Measurements from ENCODE around the gene UPF3A.
"Not testable (repeated sequence)": the region's sequence is repeated elsewhere in the genome, so short reads cannot be mapped to it uniquely, and the experiment has no call there.

Gene UPF3A

GRCh38 chr13:114264313-114264712 lies 17.1 kb upstream of the UPF3A start:
- H3K9ac ChIP-seq (ENCODE audit: low read depth, low read length); H3K4me1 ChIP-seq (ENCODE audit: control insufficient read depth, insufficient read depth, low read length); H3K9me3 ChIP-seq (ENCODE audit: control insufficient read depth, insufficient read depth, low read length); H3K27me3 ChIP-seq (ENCODE audit: control insufficient read depth, insufficient read depth, low read length); H3K27ac ChIP-seq (ENCODE audit: low read depth, low read length); H3K4me3 ChIP-seq (ENCODE audit: low read depth, low read length): not testable (repeated sequence)
- peaks cover 99% of the 10 kb centered on the region for H3K36me3 ChIP-seq (ENCODE audit: control insufficient read depth, insufficient read depth, low read length)

- H3K27me3 ChIP-seq (ENCODE audit: control insufficient read depth, insufficient read depth, low read length), result no peaks in the 10 kb centered on the region
- H3K9ac ChIP-seq (ENCODE audit: low read depth, low read length), result no peak overlapping the region
- H3K36me3 ChIP-seq (ENCODE audit: control insufficient read depth, insufficient read depth, low read length), result peaks cover 97% of the 10 kb centered on the region
- H3K4me1 ChIP-seq (ENCODE audit: control insufficient read depth, insufficient read depth, low read length), result no peaks in the 10 kb centered on the region
- no peaks in the 10 kb centered on the region for H3K9me3 ChIP-seq (ENCODE audit: control insufficient read depth, insufficient read depth, low read length)
- no peak overlapping the region for H3K4me3 ChIP-seq (ENCODE audit: low read depth, low read length)
- no peak overlapping the region for H3K27ac ChIP-seq (ENCODE audit: low read depth, low read length)
Measured at GRCh38 chr13:114264886-114265611, 16.4 kb upstream of the UPF3A start.

- Histone ChIP-seq H3K36me3 (ENCODE audit: control insufficient read depth, insufficient read depth, low read length) (peaks cover 92% of the 10 kb centered on the region), H3K4me1 (ENCODE audit: control insufficient read depth, insufficient read depth, low read length) (no peaks in the 10 kb centered on the region)
Measured at GRCh38 chr13:114266241-114266640, 15.2 kb upstream of the UPF3A start.

DNA sequence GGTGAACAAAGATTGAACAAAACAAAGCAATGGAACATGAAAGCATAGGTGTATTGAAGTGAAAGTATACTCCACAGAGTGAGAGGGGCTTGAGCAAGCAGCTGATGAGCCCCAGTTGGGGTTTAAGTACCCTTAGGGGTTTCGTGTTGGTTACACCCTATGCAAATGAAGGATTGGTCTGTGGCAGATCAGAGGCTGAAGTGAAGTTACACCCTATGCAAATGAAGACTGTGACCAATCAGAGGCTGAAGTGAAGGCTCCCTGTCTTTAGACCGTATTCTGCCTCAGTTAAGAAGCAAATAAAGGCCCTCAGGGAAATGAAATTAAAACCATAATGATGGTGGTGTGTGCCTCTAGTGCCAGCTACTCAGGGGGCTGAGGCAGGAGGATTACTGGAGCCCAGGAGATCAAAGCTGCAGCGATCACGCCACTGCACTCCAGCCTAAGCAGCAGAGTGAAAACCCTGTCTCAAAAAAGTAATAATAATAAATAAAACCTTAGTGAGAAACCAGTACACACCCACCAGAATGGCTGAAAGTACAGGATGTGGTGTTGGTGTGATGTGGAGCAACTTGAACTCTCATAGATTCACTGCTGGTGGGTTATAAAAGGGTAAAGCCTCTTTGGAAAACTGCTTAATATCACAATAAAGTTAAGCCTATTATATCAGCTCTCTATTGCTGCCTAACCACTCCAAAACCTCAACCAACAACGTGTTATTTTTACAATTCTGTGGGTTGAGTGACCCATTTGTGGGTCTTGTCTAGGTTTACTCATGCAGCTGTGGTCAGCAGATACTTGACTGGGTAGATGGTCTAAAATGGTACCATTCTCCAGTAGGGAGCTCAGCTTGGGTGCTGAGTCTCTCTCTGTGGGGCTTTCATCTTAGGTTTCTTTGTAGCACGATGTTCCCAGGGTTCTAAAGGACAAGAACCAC lies 12.8 kb upstream of the UPF3A start:
- Histone ChIP-seq H3K27ac (ENCODE audit: low read depth, low read length) (no peak overlapping the region), H3K36me3 (ENCODE audit: control insufficient read depth, insufficient read depth, low read length) (peaks cover 87% of the 10 kb centered on the region)

More at GRCh38 chr13:114266241-114266640, 15.2 kb upstream of the UPF3A start:
- Histone ChIP-seq H3K9ac (ENCODE audit: low read depth, low read length) (no peak overlapping the region), H3K27ac (ENCODE audit: low read depth, low read length) (no peak overlapping the region), H3K27me3 (ENCODE audit: control insufficient read depth, insufficient read depth, low read length) (no peaks in the 10 kb centered on the region), H3K4me3 (ENCODE audit: low read depth, low read length) (no peak overlapping the region), H3K9me3 (ENCODE audit: control insufficient read depth, insufficient read depth, low read length) (no peaks in the 10 kb centered on the region)

GRCh38 chr13:114269281-114269770 lies 12.1 kb upstream of the UPF3A start:
- Histone ChIP-seq H3K4me3 (ENCODE audit: low read depth, low read length) (no peak overlapping the region), H3K27ac (ENCODE audit: low read depth, low read length) (no peak overlapping the region), H3K9ac (ENCODE audit: low read depth, low read length) (no peak overlapping the region), H3K4me1 (ENCODE audit: control insufficient read depth, insufficient read depth, low read length) (no peaks in the 10 kb centered on the region), H3K9me3 (ENCODE audit: control insufficient read depth, insufficient read depth, low read length) (no peaks in the 10 kb centered on the region), H3K36me3 (ENCODE audit: control insufficient read depth, insufficient read depth, low read length) (peaks cover 87% of the 10 kb centered on the region), H3K27me3 (ENCODE audit: control insufficient read depth, insufficient read depth, low read length) (no peaks in the 10 kb centered on the region)

More for the DNA sequence above, 12.8 kb upstream of the UPF3A start:
- H3K27me3 ChIP-seq (ENCODE audit: control insufficient read depth, insufficient read depth, low read length), result no peaks in the 10 kb centered on the region
- no peaks in the 10 kb centered on the region for H3K9me3 ChIP-seq (ENCODE audit: control insufficient read depth, insufficient read depth, low read length)
- no peak overlapping the region for H3K4me3 ChIP-seq (ENCODE audit: low read depth, low read length)
- H3K4me1 ChIP-seq (ENCODE audit: control insufficient read depth, insufficient read depth, low read length), result no peaks in the 10 kb centered on the region
- no peak overlapping the region for H3K9ac ChIP-seq (ENCODE audit: low read depth, low read length)

- no peaks in the 10 kb centered on the region for H3K4me1 ChIP-seq (ENCODE audit: control insufficient read depth, insufficient read depth, low read length)
- peaks cover 84% of the 10 kb centered on the region for H3K36me3 ChIP-seq (ENCODE audit: control insufficient read depth, insufficient read depth, low read length)
- H3K27me3 ChIP-seq (ENCODE audit: control insufficient read depth, insufficient read depth, low read length), result no peaks in the 10 kb centered on the region
- H3K9ac ChIP-seq (ENCODE audit: low read depth, low read length), result no peak overlapping the region
- H3K27ac ChIP-seq (ENCODE audit: low read depth, low read length), result no peak overlapping the region
- no peaks in the 10 kb centered on the region for H3K9me3 ChIP-seq (ENCODE audit: control insufficient read depth, insufficient read depth, low read length)
- H3K4me3 ChIP-seq (ENCODE audit: low read depth, low read length), result no peak overlapping the region
Measured at GRCh38 chr13:114272977-114273376, 8.4 kb upstream of the UPF3A start.

GRCh38 chr13:114275304-114275703 lies 6.1 kb upstream of the UPF3A start:
- H3K36me3 ChIP-seq (ENCODE audit: control insufficient read depth, insufficient read depth, low read length), result peaks cover 77% of the 10 kb centered on the region
- no peaks in the 10 kb centered on the region for H3K9me3 ChIP-seq (ENCODE audit: control insufficient read depth, insufficient read depth, low read length)
- no peaks in the 10 kb centered on the region for H3K27me3 ChIP-seq (ENCODE audit: control insufficient read depth, insufficient read depth, low read length)
- H3K4me1 ChIP-seq (ENCODE audit: control insufficient read depth, insufficient read depth, low read length), result no peaks in the 10 kb centered on the region; the same call in 1 of the 2 replicates
- H3K27ac ChIP-seq (ENCODE audit: low read depth, low read length), result no peak overlapping the region
- no peak overlapping the region for H3K4me3 ChIP-seq (ENCODE audit: low read depth, low read length)
- no peak overlapping the region for H3K9ac ChIP-seq (ENCODE audit: low read depth, low read length)

- Histone ChIP-seq H3K9me3 (ENCODE audit: control insufficient read depth, insufficient read depth, low read length) (no peaks in the 10 kb centered on the region), H3K4me1 (ENCODE audit: control insufficient read depth, insufficient read depth, low read length) (peaks cover 3% of the 10 kb centered on the region; the same call in 1 of the 2 replicates), H3K4me3 (ENCODE audit: low read depth, low read length) (no peak overlapping the region), H3K9ac (ENCODE audit: low read depth, low read length) (no peak overlapping the region), H3K36me3 (ENCODE audit: control insufficient read depth, insufficient read depth, low read length) (peaks cover 59% of the 10 kb centered on the region), H3K27ac (ENCODE audit: low read depth, low read length) (no peak overlapping the region), H3K27me3 (ENCODE audit: control insufficient read depth, insufficient read depth, low read length) (no peaks in the 10 kb centered on the region)
Measured at GRCh38 chr13:114279146-114279545, 2.3 kb upstream of the UPF3A start.

DNA sequence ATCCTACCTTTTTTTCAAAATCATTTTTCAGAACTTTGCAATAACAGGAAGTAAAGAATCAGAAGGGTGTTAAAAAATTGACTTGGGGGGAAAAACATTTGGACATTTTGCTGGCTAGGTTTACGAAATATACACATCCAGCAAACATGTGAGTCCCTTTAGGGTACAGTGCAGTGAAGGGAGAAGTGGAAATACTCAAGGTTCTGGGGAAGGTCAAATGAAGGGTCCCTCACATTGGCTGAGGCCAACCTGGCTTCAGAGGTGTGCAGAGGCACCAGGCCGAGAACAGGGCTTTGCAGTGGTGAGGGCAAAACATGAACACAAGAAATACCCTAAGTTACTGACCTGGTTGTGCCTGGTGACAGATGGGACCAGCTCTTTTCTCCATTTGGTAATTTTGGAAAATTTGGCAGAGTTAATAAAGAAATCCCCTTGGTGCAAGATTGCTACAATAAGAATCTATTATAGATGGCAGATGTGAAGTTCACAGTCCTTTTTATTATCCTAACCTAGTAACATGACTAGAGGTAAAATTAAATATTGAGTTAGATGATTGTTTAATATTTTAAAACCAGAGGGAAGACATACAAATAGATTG lies 1.5 kb upstream of the UPF3A start:
- Histone ChIP-seq H3K27ac (ENCODE audit: low read depth, low read length) (peak overlapping the region; percentile 100), H3K4me3 (ENCODE audit: low read depth, low read length) (no peak overlapping the region), H3K4me1 (ENCODE audit: control insufficient read depth, insufficient read depth, low read length) (peaks cover 3% of the 10 kb centered on the region; the same call in 1 of the 2 replicates)

DNA sequence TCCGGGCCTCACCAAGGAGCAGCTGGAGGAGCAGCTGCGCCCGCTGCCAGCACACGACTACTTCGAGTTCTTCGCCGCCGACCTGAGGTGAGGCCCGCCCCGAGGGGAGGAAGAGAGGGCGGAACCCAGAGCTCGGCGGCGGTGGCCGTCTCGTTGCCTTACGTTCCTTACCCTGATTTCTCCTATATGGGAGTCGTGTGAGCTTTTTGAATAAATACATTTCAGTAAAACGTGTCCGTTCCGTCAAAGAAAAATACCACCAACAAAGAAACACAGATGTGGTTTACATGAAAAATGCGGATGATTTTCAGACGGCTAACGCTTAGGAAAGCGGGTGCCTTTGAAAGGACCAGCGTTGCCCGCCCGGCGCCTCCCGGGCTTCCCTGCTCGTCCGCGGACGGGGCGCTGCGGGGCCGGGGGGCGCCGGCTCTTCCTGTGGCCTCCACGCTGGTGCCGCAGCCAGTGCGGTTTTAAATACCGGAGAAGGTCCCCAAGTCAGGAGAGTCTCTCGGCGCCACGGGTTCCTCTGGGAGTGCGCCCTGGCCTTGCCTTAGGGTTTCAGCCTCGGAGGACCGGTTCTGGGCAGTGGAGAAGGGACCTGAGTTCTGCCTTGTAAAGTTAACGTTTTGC lies 755 bp downstream of the UPF3A start:
- Histone ChIP-seq H3K27me3 (ENCODE audit: control insufficient read depth, insufficient read depth, low read length) (no peaks in the 10 kb centered on the region), H3K9ac (ENCODE audit: low read depth, low read length) (peak overlapping the region; percentile 77), H3K9me3 (ENCODE audit: control insufficient read depth, insufficient read depth, low read length) (no peaks in the 10 kb centered on the region), H3K36me3 (ENCODE audit: control insufficient read depth, insufficient read depth, low read length) (peaks cover 62% of the 10 kb centered on the region), H3K4me3 (ENCODE audit: low read depth, low read length) (peak overlapping the region; percentile 89), H3K27ac (ENCODE audit: low read depth, low read length) (peak overlapping the region; percentile 100), H3K4me1 (ENCODE audit: control insufficient read depth, insufficient read depth, low read length) (peaks cover 3% of the 10 kb centered on the region; the same call in 1 of the 2 replicates)

More for the DNA sequence above, 1.5 kb upstream of the UPF3A start:
- Histone ChIP-seq H3K36me3 (ENCODE audit: control insufficient read depth, insufficient read depth, low read length) (peaks cover 59% of the 10 kb centered on the region), H3K9me3 (ENCODE audit: control insufficient read depth, insufficient read depth, low read length) (no peaks in the 10 kb centered on the region), H3K27me3 (ENCODE audit: control insufficient read depth, insufficient read depth, low read length) (no peaks in the 10 kb centered on the region), H3K9ac (ENCODE audit: low read depth, low read length) (no peak overlapping the region)

Measured in HUES48 (cell line).